Kidney capillary endothelial cell (primary cell): Measurements from ENCODE around the gene TAS1R1.
A peak's percentile ranks its signal among the peaks of the same experiment; 100 is the strongest.
"Not testable (repeated sequence)": the region's sequence is repeated elsewhere in the genome, so short reads cannot be mapped to it uniquely, and the experiment has no call there.

Experiments
- DNase-seq: peaks from one replicate; pipeline ENCODE4 v3.0.0-alpha.2; 2018; ENCODE audit warnings: low spot score

Gene TAS1R1

DNA sequence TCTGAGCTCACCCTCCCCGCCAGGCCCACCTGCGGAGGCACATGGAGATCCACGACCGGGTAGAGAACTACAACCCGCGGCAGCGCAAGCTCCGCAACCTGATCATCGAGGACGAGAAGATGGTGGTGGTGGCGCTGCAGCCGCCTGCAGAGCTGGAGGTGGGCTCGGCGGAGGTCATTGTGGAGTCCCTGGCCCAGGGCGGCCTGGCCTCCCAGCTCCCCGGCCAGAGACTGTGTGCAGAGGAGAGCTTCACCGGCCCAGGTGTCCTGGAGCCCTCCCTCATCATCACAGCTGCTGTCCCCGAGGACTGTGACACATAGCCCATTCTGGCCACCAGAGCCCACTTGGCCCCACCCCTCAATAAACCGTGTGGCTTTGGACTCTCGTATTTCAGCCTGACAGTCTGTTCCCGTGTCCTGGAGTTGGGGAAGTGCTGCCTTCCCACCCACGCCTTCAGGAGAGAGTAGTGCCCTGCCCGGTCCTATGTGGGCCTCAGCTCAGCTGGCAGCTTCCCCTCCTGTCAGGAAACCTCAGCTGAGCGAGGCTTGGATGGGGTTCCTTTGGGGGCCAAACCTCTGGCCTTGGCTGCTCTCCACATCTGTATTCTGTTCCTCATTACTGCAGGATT lies 33.9 kb downstream of the TAS1R1 start:
- DNase-seq, result no peak

DNA sequence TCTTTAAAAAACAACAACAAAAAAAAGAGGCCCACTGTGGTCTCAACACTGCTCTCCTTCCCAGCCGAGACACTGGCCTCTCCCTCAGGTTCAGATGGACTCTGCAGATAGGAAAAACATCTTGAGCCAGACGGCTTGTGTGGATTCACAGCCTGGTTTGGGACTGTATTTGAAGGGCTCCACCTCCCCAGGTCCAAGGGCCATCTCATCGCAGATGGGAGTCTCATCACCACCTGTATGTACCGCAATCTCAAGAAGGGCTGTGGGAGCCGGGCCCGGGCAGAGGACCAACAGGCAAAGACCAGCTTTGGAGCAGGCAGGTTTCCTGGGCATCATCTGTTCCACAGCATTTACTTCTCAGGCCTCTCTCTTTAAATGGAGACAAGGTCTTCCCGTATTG lies 34.9 kb downstream of the TAS1R1 start:
- DNase-seq, result no peak

DNA sequence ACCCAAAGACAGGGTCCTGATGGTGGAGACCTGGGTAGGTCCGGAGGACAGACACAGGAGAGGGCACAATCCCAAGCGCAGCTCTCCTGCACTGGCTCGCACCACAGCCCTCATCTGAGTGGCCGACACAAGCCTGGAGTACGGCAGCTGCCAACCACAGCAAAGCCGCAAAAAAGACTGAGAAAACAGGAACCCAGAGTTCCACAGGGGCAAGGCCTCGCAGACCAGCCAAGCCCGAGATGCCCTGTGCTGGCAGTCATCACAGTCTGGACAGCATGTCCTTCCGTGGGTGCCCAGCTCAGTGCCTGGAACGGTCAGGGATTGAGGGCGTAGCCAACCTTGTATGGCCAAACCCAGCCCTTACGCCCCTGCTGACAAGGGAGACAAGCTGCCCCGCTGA lies 36.1 kb downstream of the TAS1R1 start:
- no peak for DNase-seq

DNA sequence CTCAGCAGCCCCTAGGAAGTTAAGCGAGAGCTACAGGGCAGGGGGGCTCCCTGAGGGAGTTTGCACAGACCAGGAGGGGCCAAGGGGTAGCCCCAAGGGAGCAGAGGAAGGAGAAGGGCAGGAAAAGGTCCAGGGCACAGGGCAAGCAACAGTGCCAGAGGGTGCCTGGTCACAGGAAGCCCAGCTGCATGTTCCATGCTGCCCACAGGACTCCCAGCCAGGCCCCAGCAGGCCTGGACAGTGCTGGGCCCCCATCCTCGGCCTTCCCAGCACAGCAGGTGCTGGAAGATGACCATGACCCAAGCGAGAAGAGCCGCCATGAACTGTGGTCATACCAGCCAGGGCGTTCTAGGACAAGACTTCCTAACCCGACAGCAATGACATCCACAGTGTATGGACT lies 36.5 kb downstream of the TAS1R1 start:
- no peak for DNase-seq

DNA sequence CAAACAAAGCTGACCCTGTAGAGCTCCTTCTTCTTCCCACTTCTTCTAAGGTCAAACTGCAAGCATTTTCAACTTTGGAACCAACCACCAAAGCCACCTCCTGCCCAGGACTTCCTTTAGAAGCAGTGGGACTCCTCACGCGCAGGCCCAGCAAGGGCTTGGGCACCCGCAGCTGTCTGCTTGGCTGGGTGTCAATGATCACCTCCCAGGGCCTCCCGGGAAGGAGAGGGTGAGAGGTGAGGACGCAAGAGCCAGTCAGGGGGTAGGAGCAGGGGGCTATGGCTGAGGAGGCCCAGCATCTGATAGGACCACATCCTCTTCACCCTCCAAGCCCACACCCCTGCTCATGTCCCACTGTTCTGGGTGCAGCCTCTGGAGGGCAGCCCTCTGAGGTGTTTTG lies 37.3 kb downstream of the TAS1R1 start:
- DNase-seq, result no peak

- no peak for DNase-seq
Observed at GRCh38 chr1:6592865-6593593, 37.9 kb downstream of the TAS1R1 start.

GRCh38 chr1:6593810-6594209 lies 38.7 kb downstream of the TAS1R1 start:
- DNase-seq, result no peak

DNA sequence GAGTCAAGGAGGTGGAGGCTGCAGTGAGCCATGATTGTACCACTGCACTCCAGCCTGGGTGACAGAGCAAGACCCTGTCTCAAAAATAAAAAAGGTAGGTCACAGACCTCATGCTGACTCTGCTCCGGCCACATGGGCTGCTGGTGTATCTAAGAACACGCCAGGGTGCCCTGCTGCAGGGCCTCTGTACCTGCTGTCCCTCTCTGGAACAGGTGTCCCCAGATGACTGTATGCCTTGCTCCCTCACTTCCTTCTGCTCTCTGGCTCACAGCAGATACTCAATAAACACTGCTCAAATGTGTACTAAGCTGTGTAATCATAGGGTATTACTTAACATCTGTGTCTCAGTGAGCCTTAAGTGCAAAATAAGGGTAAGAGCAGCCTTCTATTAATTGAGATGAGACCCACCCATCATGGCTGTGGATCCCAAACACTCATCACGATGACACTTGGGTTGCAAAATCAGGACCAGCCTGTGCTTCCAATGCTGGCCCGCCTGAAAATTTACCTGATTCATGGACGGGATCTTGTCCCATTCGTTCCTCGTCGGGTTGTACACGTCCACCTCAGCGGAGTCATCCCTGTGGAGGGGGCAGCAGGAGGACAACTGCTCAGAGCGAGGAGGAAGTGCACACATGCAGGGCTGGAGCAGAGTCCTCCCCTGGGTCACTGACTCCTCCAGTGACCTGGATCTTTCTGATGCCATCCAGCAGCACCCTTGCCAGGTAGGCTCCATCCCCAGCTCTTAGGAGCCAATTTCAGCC lies 40.1 kb downstream of the TAS1R1 start:
- no peak for DNase-seq

GRCh38 chr1:6596351-6596750 lies 41.2 kb downstream of the TAS1R1 start:
- no peak for DNase-seq

DNA sequence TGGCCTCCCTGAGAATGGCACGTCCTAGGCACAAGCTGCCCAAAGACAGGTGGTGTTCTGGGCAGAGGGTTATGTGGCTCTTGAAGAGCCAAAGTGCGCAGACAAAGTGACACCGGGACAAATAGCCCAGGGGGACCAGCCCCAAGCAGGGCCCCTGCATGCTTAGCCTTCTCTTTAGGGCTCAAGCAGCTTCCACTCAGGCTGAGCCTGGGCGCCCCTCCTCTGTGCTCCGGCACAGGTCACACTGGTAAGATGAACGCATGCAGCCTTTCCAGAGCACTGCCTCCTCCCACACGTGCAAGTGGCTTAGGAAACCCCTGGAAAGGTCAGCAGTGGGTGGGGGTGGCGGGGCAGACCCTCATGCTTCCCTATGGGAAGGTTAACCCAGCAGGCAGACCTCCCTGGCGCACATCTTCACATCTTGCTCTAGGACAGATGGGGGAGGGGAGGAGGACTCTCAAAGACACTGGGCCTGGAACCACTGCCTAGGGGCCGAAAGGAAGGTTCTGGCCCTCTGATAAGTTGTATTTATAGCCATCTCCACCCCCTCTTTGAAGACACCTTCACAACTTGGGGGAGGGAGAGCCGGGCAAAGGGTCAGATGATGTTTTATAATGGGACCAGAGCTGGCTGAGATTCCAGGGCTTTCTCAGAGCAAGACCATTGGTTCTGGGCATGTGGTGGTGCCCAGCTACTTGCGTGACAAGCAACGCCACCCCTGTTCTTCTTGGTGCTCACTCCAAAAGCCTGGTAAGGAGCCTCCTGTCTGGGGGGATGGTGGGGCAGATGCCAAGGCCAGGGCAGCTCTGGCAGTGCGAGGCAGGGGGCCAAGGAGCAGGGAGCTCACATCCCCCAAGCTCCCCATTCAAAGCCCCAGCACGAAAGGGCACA lies 42.0 kb downstream of the TAS1R1 start:
- no peak for DNase-seq

- DNase-seq, result no peak
Observed at GRCh38 chr1:6597777-6598131, 42.6 kb downstream of the TAS1R1 start.

DNA sequence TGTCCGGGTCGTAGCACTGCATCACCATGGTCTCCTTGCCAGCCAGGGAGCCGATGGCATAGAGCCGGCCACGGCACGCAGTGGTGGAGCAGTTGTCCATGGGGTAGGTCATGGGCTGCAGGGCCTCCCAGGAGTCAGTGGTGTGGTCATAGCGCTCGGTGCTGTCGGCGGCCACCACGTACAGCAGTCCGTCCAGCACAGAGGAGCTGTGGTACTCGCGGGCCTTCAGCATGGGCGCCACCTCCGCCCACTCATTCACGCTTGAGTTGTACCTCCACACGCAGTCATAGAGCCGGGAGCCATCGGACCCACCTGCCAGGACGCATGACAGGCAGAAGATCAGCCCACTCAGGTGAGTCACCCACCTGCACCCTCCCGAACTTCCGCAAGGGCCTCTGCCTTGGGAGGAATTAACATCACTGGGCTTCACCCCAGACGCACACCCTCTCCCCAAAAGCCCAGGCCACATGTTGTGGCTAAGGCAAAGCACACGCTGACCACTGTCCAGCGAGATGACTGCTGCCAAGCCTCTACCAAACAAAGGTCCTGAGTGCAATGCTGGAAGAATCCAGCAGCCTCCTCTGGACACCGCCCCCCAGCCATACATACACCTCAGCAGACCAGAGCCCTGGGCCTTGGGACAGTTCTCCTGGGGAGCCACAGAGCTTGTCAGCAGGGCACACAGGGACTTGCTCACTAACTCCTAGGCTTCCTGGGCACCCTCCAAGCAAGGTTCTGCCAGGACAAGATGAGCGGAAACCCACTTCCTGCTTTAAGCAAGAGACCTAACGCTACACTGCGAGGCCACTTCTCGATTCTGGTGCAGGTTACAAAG lies 44.3 kb downstream of the TAS1R1 start:
- no peak for DNase-seq

DNA sequence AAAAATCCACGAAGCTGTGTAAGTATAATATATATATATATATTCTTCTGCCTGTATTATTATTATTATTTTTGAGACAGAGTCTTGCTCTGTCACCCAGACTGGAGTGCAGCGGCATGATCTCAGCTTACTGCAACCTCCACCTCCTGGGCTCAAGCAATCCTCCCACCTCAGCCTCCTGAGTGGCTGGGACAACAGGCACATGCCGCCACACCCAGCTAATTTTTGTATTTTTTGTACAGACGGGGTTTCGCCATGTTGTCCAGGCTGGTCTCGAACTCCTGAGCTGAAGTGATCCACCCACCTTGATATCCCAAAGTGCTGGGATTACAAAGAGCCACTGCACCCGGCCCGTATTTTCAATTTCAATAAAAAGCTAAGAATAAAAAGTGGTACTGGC lies 44.9 kb downstream of the TAS1R1 start:
- not testable (repeated sequence) for DNase-seq

DNA sequence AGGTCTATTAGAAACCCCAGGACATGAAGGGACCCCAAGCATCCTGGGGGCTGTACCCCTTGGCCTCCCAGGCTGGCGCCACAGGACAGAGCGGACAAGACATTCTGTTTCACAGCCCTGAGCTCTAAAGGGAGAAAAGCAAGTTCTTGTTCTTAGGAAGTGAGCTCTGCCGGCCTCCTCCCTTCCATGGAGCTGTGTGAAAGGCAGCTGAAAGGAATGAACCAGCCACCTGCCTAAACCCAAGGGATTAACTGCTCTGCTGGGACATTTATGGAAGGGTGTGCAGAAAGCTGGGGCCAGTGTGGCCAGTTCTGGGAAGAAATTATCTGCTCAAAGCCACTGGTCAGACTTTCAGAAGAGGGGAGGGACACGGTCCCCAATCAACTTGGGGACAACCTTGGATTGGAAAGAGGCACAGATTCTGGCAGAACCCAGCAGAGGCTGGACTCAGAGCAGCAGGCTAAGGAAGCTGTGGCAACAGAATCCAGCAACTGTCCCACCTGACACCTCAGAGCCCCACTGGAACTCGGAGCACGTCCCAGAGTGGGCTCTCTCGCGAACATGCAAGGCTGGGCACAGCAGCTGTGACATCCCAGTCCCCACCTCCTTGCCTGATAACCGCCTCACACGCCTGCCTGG lies 45.4 kb downstream of the TAS1R1 start:
- no peak for DNase-seq

GRCh38 chr1:6601049-6601922 lies 46.2 kb downstream of the TAS1R1 start:
- peak; percentile 86 for DNase-seq

GRCh38 chr1:6601923-6602668 lies 47.0 kb downstream of the TAS1R1 start:
- DNase-seq, result peak; percentile 24

DNA sequence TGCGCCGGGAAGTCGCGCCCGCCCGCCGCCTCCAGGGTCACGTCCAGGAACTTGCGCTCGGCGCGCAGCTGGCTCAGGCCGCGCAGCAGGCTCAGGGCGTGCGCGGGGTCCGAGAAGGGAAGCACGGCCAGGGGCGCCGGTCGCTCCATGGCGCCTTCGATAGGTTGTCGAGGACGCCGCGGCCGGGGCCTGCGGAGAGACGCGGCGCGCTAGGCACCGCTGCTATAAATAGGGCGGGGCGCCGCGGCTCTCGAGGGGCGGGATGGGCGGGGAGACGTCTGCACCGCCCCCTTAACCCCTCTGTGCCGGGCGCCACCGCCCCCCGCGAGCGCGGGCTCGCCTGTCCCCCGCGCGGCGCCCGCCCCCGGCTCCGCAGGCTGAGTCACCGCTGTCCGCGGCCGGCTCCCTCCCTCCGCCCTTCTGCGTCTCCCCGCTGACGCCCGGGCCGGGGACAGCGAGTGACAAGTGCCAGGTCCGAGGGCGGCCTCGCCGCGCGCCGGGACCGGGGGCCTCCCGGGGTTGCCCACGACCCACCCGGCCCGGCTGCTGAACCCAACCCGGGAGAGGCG lies 47.6 kb downstream of the TAS1R1 start, which contains the start of gene KLHL21:
Gene KLHL21 (minus strand): TSS at position 201 of the 569 bp plus-strand sequence. CDS start 52 bp downstream, at position 149.
- DNase-seq, result peak; percentile 83

- DNase-seq, result peak; percentile 70
Observed at GRCh38 chr1:6603238-6603914, 48.3 kb downstream of the TAS1R1 start.
